TTC549 (cell line): ENCODE data around the gene TRMT112.

Experiments used
- FAIRE-seq: peaks from 2 replicates; lab custom pipeline; 2012; peaks lifted over from hg19 to GRCh38; lab: Jason Lieb, UNC

Gene TRMT112

GRCh38 chr11:64268893-64269539, 48.3 kb downstream of the TRMT112 start:
- no peak for FAIRE-seq

- FAIRE-seq, result no peak
Observed at GRCh38 chr11:64268025-64268892, 49.1 kb downstream of the TRMT112 start.

GRCh38 chr11:64267207-64267945, 50.0 kb downstream of the TRMT112 start:
- FAIRE-seq, result no peak
